CD14-positive monocyte (primary cell): ENCODE measurements around the gene SIPA1L3. TPM values are rescaled to one million over a fixed set of nuclear protein-coding genes. Genes with fewer than 3 reads are reported as not detected.

ENCODE experiments used
- DNase-seq, 3 donors: peaks; one replicate each; pipeline ENCODE4 v3.0.0-alpha.2; 2011 to 2022
- H2AFZ ChIP-seq: 2 replicates; pipeline ENCODE4 v1.6.0; 2012; ENCODE audit warnings: mild to moderate bottlenecking, low read depth, low read length, inconsistent platforms; ENCODE audit not compliant: insufficient read depth, poor library complexity, severe bottlenecking
- H3K27ac ChIP-seq, 2 donors: 1 replicate in 1 of 2; 2 replicates in 1 of 2; pipeline ENCODE4 v1.5.1; 2012 to 2013; ENCODE audit warnings: low read length in 2 of 2, control low read depth in 1 of 2, inconsistent platforms in 1 of 2, low read depth in 1 of 2, mild to moderate bottlenecking in 1 of 2
- H3K27me3 ChIP-seq, 2 donors: one replicate each; pipeline versions ENCODE4 v1.6.0 to v1.6.1; 2011 to 2013; ENCODE audit warnings: low read length in 2 of 2; ENCODE audit not compliant: control insufficient read depth in 2 of 2, insufficient read depth in 2 of 2
- H3K36me3 ChIP-seq, 2 donors: replicated peaks in 1 of 2; 1 replicate in 1 of 2; 2 replicates in 1 of 2; pipeline versions ENCODE4 v1.5.1 to v1.6.1; 2012 to 2013; ENCODE audit warnings: low read length in 2 of 2, control low read depth in 1 of 2, inconsistent platforms in 1 of 2, mild to moderate bottlenecking in 1 of 2; ENCODE audit not compliant: insufficient read depth in 2 of 2, control insufficient read depth in 1 of 2
- H3K4me1 ChIP-seq, 2 donors: 1 replicate in 1 of 2; 2 replicates in 1 of 2; pipeline versions ENCODE4 v1.5.1 to v1.6.1; 2012 to 2013; ENCODE audit warnings: low read length in 2 of 2, control low read depth in 1 of 2, inconsistent platforms in 1 of 2, mild to moderate bottlenecking in 1 of 2, moderate library complexity in 1 of 2; ENCODE audit not compliant: insufficient read depth in 2 of 2, control insufficient read depth in 1 of 2
- H3K4me2 ChIP-seq: replicated peaks from 2 replicates; pipeline ENCODE3; 2012; ENCODE audit warnings: low read length, moderate library complexity, mild to moderate bottlenecking; ENCODE audit not compliant: poor library complexity, severe bottlenecking; ENCODE audit errors: extremely low read depth
- H3K4me3 ChIP-seq, 3 experiments: fragments of 200-600 bp in 1 of 3; sonication (generic) in 1 of 3; replicated peaks in 1 of 3; 1 replicate in 2 of 3; 2 replicates in 1 of 3; pipeline ENCODE4 v1.5.1; 2011 to 2013; ENCODE audit warnings: low read length in 3 of 3, mild to moderate bottlenecking in 3 of 3, control low read depth in 2 of 3, low read depth in 2 of 3, inconsistent platforms in 1 of 3, moderate library complexity in 1 of 3
- H3K79me2 ChIP-seq: 2 replicates; pipeline ENCODE4 v1.6.0; 2012; ENCODE audit warnings: mild to moderate bottlenecking, control low read depth, inconsistent platforms, low read length, moderate library complexity; ENCODE audit not compliant: insufficient read depth
- H3K9ac ChIP-seq: 2 replicates; pipeline ENCODE4 v1.6.0; 2017; ENCODE audit warnings: low read length, mild to moderate bottlenecking; ENCODE audit not compliant: insufficient read depth, poor library complexity, severe bottlenecking
- H3K9me3 ChIP-seq, 2 donors: replicated peaks in 1 of 2; 1 replicate in 1 of 2; 2 replicates in 1 of 2; pipeline versions ENCODE4 v1.5.1 to v1.6.1; 2012 to 2013; ENCODE audit warnings: low read length in 2 of 2, control low read depth in 1 of 2; ENCODE audit not compliant: control insufficient read depth in 1 of 2, insufficient read depth in 1 of 2
- H4K20me1 ChIP-seq: 2 replicates; pipeline ENCODE4 v1.6.0; 2012; ENCODE audit warnings: mild to moderate bottlenecking, low read length, control low read depth, moderate library complexity; ENCODE audit not compliant: insufficient read depth
- H3K27ac Mint-ChIP-seq, 7 donors: one replicate each; pipeline ENCODE4 v1.8.0; 2020; ENCODE audit warnings: mild to moderate bottlenecking in 7 of 7, mixed read lengths in 7 of 7, moderate library complexity in 6 of 7, inconsistent platforms in 2 of 7
- H3K27me3 Mint-ChIP-seq, 3 donors: one replicate each; pipeline ENCODE4 v1.8.0; 2021 to 2022; ENCODE audit warnings: low read depth in 3 of 3, mild to moderate bottlenecking in 3 of 3, mixed read lengths in 3 of 3, moderate library complexity in 3 of 3, inconsistent platforms in 1 of 3
- H3K36me3 Mint-ChIP-seq, 2 donors: one replicate each; pipeline ENCODE4 v1.8.0; 2020; ENCODE audit warnings: mixed read lengths in 2 of 2, inconsistent platforms in 1 of 2, mild to moderate bottlenecking in 1 of 2
- H3K4me1 Mint-ChIP-seq: one replicate; pipeline ENCODE4 v1.8.0; 2020; ENCODE audit warnings: mild to moderate bottlenecking, mixed read lengths
- H3K4me3 Mint-ChIP-seq, 2 donors: one replicate each; pipeline ENCODE4 v1.8.0; 2020; ENCODE audit warnings: mild to moderate bottlenecking in 2 of 2, mixed read lengths in 2 of 2, moderate library complexity in 1 of 2
- H3K9me3 Mint-ChIP-seq, 7 donors: one replicate each; pipeline ENCODE4 v1.8.0; 2020 to 2022; ENCODE audit warnings: mixed read lengths in 7 of 7, mild to moderate bottlenecking in 6 of 7, moderate library complexity in 6 of 7, inconsistent platforms in 2 of 7
- WGBS: methylation state at CpG from one replicate; pipeline ENCODE4 v1.1.5; 2013; ENCODE audit warnings: missing lambda C conversion rate; ENCODE audit not compliant: insufficient coverage; 5-methylcytosine and 5-hydroxymethylcytosine counted together
- intact Hi-C, 2 donors: fragments of 100-400 bp; cut with micrococcal nuclease; formaldehyde crosslinking; loops; one replicate each; pipeline versions ENCODE4 v1.15.0 to v1.15.1; 2023
- polyA plus RNA-seq, 3 donors: library from polyadenylated mRNA; depleted of rRNA in 1 of 3; unstranded in 2 of 3; stranded (reverse) in 1 of 3; fragments of 300-500 nt in 2 of 3; fragments of >200 nt in 1 of 3; fragmentation: Illumina TruSeq in 2 of 3; gene quantifications; 1 replicate in 2 of 3; 2 replicates in 1 of 3; pipeline ENCODE4 v1.2.3, GENCODE V29; 2012 to 2021
- TF ChIP-seq, protein P1 (sequence below): fragments of 200-600 bp; IDR thresholded peaks from one replicate; pipeline ENCODE4 v1.8.0; 2022; ENCODE audit warnings: antibody characterized with exemption, mild to moderate bottlenecking

SIPA1L3 gene
- polyA plus RNA-seq, 3 donors, result 0.55 to 4.5 (median 0.99) TPM

DNA sequence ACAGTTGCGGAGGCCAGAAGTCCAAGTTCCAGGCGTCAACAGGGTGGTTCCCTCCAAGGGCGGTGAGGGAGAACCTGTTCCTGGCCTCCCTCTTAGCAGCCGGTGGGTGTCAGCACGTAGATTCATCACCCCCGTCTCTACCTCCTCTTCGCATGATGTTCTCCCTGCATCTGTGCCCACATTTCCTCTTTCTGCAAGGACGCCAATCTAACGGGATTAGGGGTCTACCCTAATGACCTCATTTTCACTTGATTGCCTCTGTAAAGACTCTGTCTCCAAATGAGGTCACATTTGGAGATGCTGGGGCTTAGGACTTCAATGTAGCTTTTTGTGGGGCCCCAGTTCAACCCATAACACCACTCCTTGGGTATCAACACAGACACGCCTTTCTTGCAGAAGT, 278.6 kb downstream of the SIPA1L3 start:
- peak overlapping the region in 1 of 7 donors; percentile 7 for H3K27ac Mint-ChIP-seq
- peaks cover 0 to 19% of the 10 kb centered on the region in 2 donors for H3K36me3 ChIP-seq
- peaks cover 0 to 3% (median 0%) of the 10 kb centered on the region in 3 donors for H3K27me3 Mint-ChIP-seq
- H3K9ac ChIP-seq, result no peak overlapping the region
- WGBS, result 85% methylated on average over 7 of the region's 10 CpGs
- no peak overlapping the region for H3K4me3 Mint-ChIP-seq
- no peaks in the 10 kb centered on the region for H3K4me1 ChIP-seq
- TF ChIP-seq, protein P1, sequence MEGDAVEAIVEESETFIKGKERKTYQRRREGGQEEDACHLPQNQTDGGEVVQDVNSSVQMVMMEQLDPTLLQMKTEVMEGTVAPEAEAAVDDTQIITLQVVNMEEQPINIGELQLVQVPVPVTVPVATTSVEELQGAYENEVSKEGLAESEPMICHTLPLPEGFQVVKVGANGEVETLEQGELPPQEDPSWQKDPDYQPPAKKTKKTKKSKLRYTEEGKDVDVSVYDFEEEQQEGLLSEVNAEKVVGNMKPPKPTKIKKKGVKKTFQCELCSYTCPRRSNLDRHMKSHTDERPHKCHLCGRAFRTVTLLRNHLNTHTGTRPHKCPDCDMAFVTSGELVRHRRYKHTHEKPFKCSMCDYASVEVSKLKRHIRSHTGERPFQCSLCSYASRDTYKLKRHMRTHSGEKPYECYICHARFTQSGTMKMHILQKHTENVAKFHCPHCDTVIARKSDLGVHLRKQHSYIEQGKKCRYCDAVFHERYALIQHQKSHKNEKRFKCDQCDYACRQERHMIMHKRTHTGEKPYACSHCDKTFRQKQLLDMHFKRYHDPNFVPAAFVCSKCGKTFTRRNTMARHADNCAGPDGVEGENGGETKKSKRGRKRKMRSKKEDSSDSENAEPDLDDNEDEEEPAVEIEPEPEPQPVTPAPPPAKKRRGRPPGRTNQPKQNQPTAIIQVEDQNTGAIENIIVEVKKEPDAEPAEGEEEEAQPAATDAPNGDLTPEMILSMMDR, result no peak
- H3K9me3 Mint-ChIP-seq, result peaks cover 4 to 7% (median 6%) of the 10 kb centered on the region in 7 donors
- peaks cover 0 to 2% of the 10 kb centered on the region in 2 donors for H3K9me3 ChIP-seq
- peaks cover 2% of the 10 kb centered on the region for H3K4me1 Mint-ChIP-seq
- H3K4me3 ChIP-seq, result no peak overlapping the region
- H3K79me2 ChIP-seq, result no peaks in the 10 kb centered on the region
- H2AFZ ChIP-seq, result no peak overlapping the region
- peaks cover 35 to 56% of the 10 kb centered on the region in 2 donors for H3K36me3 Mint-ChIP-seq
- H3K4me2 ChIP-seq, result no peak overlapping the region
- intact Hi-C loops, result no loop called here
- H3K27ac ChIP-seq, result no peak overlapping the region
- H4K20me1 ChIP-seq, result no peaks in the 10 kb centered on the region
- no peak for DNase-seq
- H3K27me3 ChIP-seq, result no peaks in the 10 kb centered on the region

DNA sequence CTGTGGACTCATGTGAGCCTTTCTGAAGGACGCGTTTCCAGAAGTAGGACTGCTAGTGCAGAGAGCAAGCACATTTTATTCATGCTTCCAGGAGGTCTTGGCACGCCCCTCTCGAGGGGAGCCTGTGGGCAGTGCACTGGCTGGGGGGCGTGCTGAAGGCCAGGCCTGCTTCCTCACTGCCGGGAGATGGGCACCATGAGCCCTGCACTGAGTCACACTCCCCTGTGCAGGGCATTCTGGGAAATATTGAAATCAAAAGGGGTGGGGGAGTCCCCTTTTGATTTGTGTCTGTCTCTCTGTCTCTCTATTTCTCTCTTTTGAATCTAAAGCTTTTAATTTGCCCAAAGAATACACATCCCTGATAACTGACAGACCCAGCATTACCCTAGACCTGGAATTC, 283.1 kb downstream of the SIPA1L3 start:
- Mint-ChIP-seq H3K36me3 (peaks cover 20 to 36% of the 10 kb centered on the region in 2 donors), H3K9me3 (peaks cover 0 to 10% (median 2%) of the 10 kb centered on the region in 7 donors), H3K27ac (no peak overlapping the region), H3K4me1 (peaks cover 2% of the 10 kb centered on the region), H3K27me3 (no peaks in the 10 kb centered on the region), H3K4me3 (no peak overlapping the region)
- peaks cover 1 to 2% of the 10 kb centered on the region in 2 donors for H3K36me3 ChIP-seq
- WGBS, result 95% methylated on average over 5 of the region's 6 CpGs
- H3K9ac ChIP-seq, result no peak overlapping the region
- no peaks in the 10 kb centered on the region for H4K20me1 ChIP-seq
- no peaks in the 10 kb centered on the region for H3K4me1 ChIP-seq
- no peak overlapping the region for H2AFZ ChIP-seq
- DNase-seq, result no peak
- no peaks in the 10 kb centered on the region for H3K9me3 ChIP-seq
- intact Hi-C loops, result no loop called here
- no peaks in the 10 kb centered on the region for H3K27me3 ChIP-seq
- no peak overlapping the region for H3K4me3 ChIP-seq
- H3K79me2 ChIP-seq, result no peaks in the 10 kb centered on the region
- no peak overlapping the region for H3K4me2 ChIP-seq
- TF ChIP-seq, protein P1, result no peak
- no peak overlapping the region for H3K27ac ChIP-seq
